ENCODE measurements around the gene RIMBP2. TPM values are rescaled to one million over a fixed set of nuclear protein-coding genes. Genes with fewer than 3 reads are reported as not detected.

RIMBP2 gene
- total and polyA plus RNA-seq, 8 donors, result 0.42 to 19.0 (median 16.1) TPM

- ATAC-seq, result no peak
Observed at GRCh38 chr12:130593056-130593455, 123.0 kb downstream of the RIMBP2 start.

GRCh38 chr12:130592641-130593040, 123.5 kb downstream of the RIMBP2 start:
- no peak overlapping the region for H3K27ac ChIP-seq
- no peaks in the 10 kb centered on the region for H3K36me3 ChIP-seq
- H3K27me3 ChIP-seq, result peaks cover 0 to 9% of the 10 kb centered on the region in 2 donors
- TF ChIP-seq CTCF (IDR thresholded peaks at IDR 0.05), result no peak
- DNase-seq (no peak), ATAC-seq (no peak)
- intact Hi-C loops (cut with DNase I), result no loop called here
- H3K9me3 ChIP-seq, result peaks cover 0 to 4% of the 10 kb centered on the region in 2 donors
- H3K4me3 ChIP-seq, result no peak overlapping the region
- H3K4me1 ChIP-seq, result no peaks in the 10 kb centered on the region

More at GRCh38 chr12:130593056-130593455, 123.0 kb downstream of the RIMBP2 start:
- no peak for TF ChIP-seq CTCF (IDR thresholded peaks at IDR 0.05)
- H3K4me3 ChIP-seq, result no peak overlapping the region
- intact Hi-C loops (cut with DNase I), result no loop called here
- H3K27me3 ChIP-seq, result peaks cover 0 to 9% of the 10 kb centered on the region in 2 donors
- no peaks in the 10 kb centered on the region for H3K36me3 ChIP-seq
- no peak overlapping the region for H3K27ac ChIP-seq
- peak in 1 of 4 donors; percentile 42 for DNase-seq
- H3K9me3 ChIP-seq, result peaks cover 0 to 8% of the 10 kb centered on the region in 2 donors
- no peaks in the 10 kb centered on the region for H3K4me1 ChIP-seq

GRCh38 chr12:130591736-130592135, 124.4 kb downstream of the RIMBP2 start:
- intact Hi-C loops (cut with DNase I), result no loop called here

GRCh38 chr12:130590685-130591084, 125.4 kb downstream of the RIMBP2 start:
- Histone ChIP-seq H3K27me3 (peaks cover 0 to 9% of the 10 kb centered on the region in 2 donors), H3K9me3 (no peaks in the 10 kb centered on the region), H3K4me3 (no peak overlapping the region), H3K4me1 (no peaks in the 10 kb centered on the region), H3K36me3 (no peaks in the 10 kb centered on the region), H3K27ac (no peak overlapping the region)
- DNase-seq (no peak), ATAC-seq (no peak)
- intact Hi-C loops (cut with DNase I), result no loop called here
- TF ChIP-seq CTCF (IDR thresholded peaks at IDR 0.05), result no peak

More at GRCh38 chr12:130591736-130592135, 124.4 kb downstream of the RIMBP2 start:
- Histone ChIP-seq H3K27ac (no peak overlapping the region), H3K27me3 (peaks cover 0 to 9% of the 10 kb centered on the region in 2 donors), H3K9me3 (no peaks in the 10 kb centered on the region), H3K4me1 (no peaks in the 10 kb centered on the region), H3K4me3 (no peak overlapping the region), H3K36me3 (no peaks in the 10 kb centered on the region)
- DNase-seq (no peak), ATAC-seq (no peak)
- no peak for TF ChIP-seq CTCF (IDR thresholded peaks at IDR 0.05)

- Histone ChIP-seq H3K9me3 (peaks cover 0 to 5% of the 10 kb centered on the region in 2 donors), H3K4me1 (no peaks in the 10 kb centered on the region), H3K36me3 (no peaks in the 10 kb centered on the region), H3K27me3 (peaks cover 0 to 9% of the 10 kb centered on the region in 2 donors), H3K4me3 (no peak overlapping the region), H3K27ac (no peak overlapping the region)
- DNase-seq (no peak), ATAC-seq (no peak)
- no peak for TF ChIP-seq CTCF (IDR thresholded peaks at IDR 0.05)
- intact Hi-C loops (cut with DNase I), result no loop called here
Observed at GRCh38 chr12:130589540-130590317, 126.4 kb downstream of the RIMBP2 start.
